DOHH2 (cell line): ENCODE measurements around the gene MRPL34.

Experiments
- H3F3A ChIP-seq: fragments of 200-600 bp; sonication (generic), shearing (Covaris generic); 2 replicates; pipeline ENCODE4 v1.6.0; 2016; ENCODE audit warnings: antibody characterized with exemption, mild to moderate bottlenecking; ENCODE audit not compliant: control insufficient read depth, insufficient read depth
- H3K27ac ChIP-seq: fragments of 200-600 bp; sonication (generic); 2 replicates; pipeline ENCODE4 v1.5.1; 2014; ENCODE audit warnings: low read depth, mild to moderate bottlenecking, low read length, moderate library complexity
- H3K27me3 ChIP-seq: fragments of 200-600 bp; sonication (generic); 2 replicates; pipeline ENCODE4 v1.6.1; 2014; ENCODE audit warnings: mild to moderate bottlenecking, low read length, mixed read lengths; ENCODE audit not compliant: control insufficient read depth
- H3K36me3 ChIP-seq: fragments of 200-600 bp; sonication (generic); 2 replicates; pipeline ENCODE4 v1.6.1; 2014; ENCODE audit warnings: mild to moderate bottlenecking, low read length, moderate library complexity, mixed read lengths; ENCODE audit not compliant: control insufficient read depth
- H3K4me1 ChIP-seq: fragments of 200-600 bp; sonication (generic); 2 replicates; pipeline ENCODE4 v1.6.1; 2014; ENCODE audit warnings: mild to moderate bottlenecking, low read length, mixed read lengths; ENCODE audit not compliant: control insufficient read depth
- H3K4me2 ChIP-seq: fragments of 200-600 bp; sonication (generic); 2 replicates; pipeline ENCODE4 v1.6.0; 2014; ENCODE audit warnings: mild to moderate bottlenecking, low read length, moderate library complexity
- H3K4me3 ChIP-seq: fragments of 200-600 bp; sonication (generic); 2 replicates; pipeline ENCODE4 v1.5.1; 2014; ENCODE audit warnings: mild to moderate bottlenecking, low read length, mixed read lengths
- H3K79me2 ChIP-seq: fragments of 200-600 bp; sonication (generic); 2 replicates; pipeline ENCODE4 v1.6.1; 2014; ENCODE audit warnings: mild to moderate bottlenecking, low read length, mixed read lengths; ENCODE audit not compliant: control insufficient read depth
- H3K9me2 ChIP-seq: fragments of 200-600 bp; sonication (generic); replicated peaks from 2 replicates; pipeline ENCODE4 v1.6.1; 2014; ENCODE audit warnings: mild to moderate bottlenecking, low read length, mixed read lengths; ENCODE audit not compliant: control insufficient read depth
- H3K9me3 ChIP-seq: fragments of 200-600 bp; sonication (generic); 2 replicates; pipeline ENCODE4 v1.6.1; 2014; ENCODE audit warnings: antibody characterized with exemption, low read length, mixed read lengths; ENCODE audit not compliant: control insufficient read depth, insufficient read depth
- H4K20me1 ChIP-seq: fragments of 200-600 bp; sonication (generic); 2 replicates; pipeline ENCODE4 v1.6.0; 2014; ENCODE audit warnings: low read depth, mild to moderate bottlenecking, antibody characterized with exemption, low read length, moderate library complexity; ENCODE audit not compliant: control insufficient read depth, insufficient read depth
- EZH2phosphoT487 ChIP-seq: fragments of 200-600 bp; sonication (generic); IDR thresholded peaks from 2 replicates; pipeline ENCODE4 v1.6.1; 2017; ENCODE audit warnings: borderline replicate concordance, mild to moderate bottlenecking, antibody characterized with exemption, low read length, moderate library complexity, mixed read lengths
- TF ChIP-seq, protein P1 (sequence below): fragments of 200-600 bp; sonication (generic); IDR thresholded peaks from one replicate; pipeline ENCODE4 v1.5.1; 2014; ENCODE audit warnings: antibody characterized with exemption, mild to moderate bottlenecking, low read depth, low read length; ENCODE audit not compliant: poor library complexity, severe bottlenecking

Gene MRPL34

DNA sequence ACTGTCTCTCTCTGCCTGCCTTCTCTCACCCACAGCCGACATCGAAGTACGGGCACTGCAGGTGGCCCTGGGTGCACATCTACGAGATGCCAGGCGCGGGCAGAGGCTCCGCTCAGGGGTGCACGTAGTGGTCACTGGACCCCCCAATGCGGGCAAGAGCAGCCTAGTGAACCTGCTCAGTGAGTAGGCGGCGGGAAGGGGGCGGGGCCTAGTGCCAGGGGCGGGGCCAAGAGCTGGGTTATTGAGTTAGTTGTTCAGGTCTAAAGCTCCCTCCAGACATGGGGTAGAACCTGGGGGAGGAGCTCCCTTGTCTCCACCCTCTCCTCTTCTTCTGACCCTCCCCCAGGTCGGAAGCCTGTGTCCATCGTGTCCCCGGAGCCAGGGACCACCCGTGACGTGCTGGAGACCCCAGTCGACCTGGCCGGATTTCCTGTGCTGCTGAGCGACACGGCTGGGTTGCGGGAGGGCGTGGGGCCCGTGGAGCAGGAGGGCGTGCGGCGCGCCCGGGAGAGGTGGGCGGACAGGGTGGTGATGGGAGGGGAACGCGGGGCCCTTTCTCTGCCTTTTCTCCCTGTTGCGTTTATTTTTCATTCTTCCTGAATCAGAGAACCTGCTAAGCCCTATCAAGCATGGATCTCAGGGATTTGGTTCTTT lies 33.5 kb downstream of the MRPL34 start:
- H3K4me1 ChIP-seq, result peaks cover 38% of the 10 kb centered on the region
- peak overlapping the region; percentile 96; the same call in 1 of the 2 replicates for H3K4me3 ChIP-seq
- peaks cover 42% of the 10 kb centered on the region for H3K36me3 ChIP-seq
- H3K79me2 ChIP-seq, result peaks cover 25% of the 10 kb centered on the region
- no peaks in the 10 kb centered on the region for H3K9me3 ChIP-seq
- H4K20me1 ChIP-seq, result no peaks in the 10 kb centered on the region; the same call in 1 of the 2 replicates
- H3K4me2 ChIP-seq, result peak overlapping the region; percentile 96
- no peaks in the 10 kb centered on the region for H3K27me3 ChIP-seq
- H3K27ac ChIP-seq, result no peak overlapping the region
- H3K9me2 ChIP-seq, result no peaks in the 10 kb centered on the region
- no peak for TF ChIP-seq EZH2phosphoT487
- TF ChIP-seq, protein P1, sequence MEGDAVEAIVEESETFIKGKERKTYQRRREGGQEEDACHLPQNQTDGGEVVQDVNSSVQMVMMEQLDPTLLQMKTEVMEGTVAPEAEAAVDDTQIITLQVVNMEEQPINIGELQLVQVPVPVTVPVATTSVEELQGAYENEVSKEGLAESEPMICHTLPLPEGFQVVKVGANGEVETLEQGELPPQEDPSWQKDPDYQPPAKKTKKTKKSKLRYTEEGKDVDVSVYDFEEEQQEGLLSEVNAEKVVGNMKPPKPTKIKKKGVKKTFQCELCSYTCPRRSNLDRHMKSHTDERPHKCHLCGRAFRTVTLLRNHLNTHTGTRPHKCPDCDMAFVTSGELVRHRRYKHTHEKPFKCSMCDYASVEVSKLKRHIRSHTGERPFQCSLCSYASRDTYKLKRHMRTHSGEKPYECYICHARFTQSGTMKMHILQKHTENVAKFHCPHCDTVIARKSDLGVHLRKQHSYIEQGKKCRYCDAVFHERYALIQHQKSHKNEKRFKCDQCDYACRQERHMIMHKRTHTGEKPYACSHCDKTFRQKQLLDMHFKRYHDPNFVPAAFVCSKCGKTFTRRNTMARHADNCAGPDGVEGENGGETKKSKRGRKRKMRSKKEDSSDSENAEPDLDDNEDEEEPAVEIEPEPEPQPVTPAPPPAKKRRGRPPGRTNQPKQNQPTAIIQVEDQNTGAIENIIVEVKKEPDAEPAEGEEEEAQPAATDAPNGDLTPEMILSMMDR, result no peak
- peaks cover 12% of the 10 kb centered on the region for H3F3A ChIP-seq

DNA sequence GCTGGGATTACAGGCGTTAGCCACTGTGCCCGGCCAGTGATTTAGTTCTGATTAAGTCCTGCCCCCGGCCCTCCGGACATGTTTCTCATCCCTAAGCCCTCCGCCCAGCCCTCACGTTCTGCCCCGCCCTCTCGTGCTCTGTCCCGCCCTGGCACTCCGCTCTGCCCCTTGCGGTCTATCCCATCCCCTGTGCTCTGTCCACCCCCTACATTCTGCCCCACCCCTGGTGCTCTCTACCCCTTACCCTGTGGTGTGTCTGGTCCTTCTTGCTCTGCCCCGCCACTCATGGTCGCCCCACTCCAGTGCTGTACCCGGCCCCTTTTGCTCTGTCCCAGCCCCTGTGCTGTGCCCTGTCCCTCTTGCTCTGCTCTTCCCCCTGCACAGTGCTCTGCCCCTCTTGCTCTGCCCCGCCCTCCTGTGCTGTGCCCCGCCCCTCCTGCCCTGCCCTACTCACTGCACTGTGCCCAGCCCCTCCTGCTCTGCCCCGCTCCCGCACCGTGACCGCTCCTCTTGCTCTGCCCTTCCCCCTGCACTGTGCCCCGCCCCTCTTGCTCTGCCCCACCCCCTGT lies 34.7 kb downstream of the MRPL34 start:
- H3K4me1 ChIP-seq, result peaks cover 39% of the 10 kb centered on the region
- no peak overlapping the region for H3K27ac ChIP-seq
- H3K4me2 ChIP-seq, result no peak overlapping the region
- H4K20me1 ChIP-seq, result no peaks in the 10 kb centered on the region; the same call in 1 of the 2 replicates
- peaks cover 25% of the 10 kb centered on the region for H3K79me2 ChIP-seq
- TF ChIP-seq EZH2phosphoT487, result no peak
- TF ChIP-seq, protein P1, result no peak
- no peaks in the 10 kb centered on the region for H3K9me3 ChIP-seq
- no peaks in the 10 kb centered on the region for H3K27me3 ChIP-seq
- peaks cover 44% of the 10 kb centered on the region for H3K36me3 ChIP-seq
- no peak overlapping the region for H3K4me3 ChIP-seq
- no peaks in the 10 kb centered on the region for H3K9me2 ChIP-seq
- H3F3A ChIP-seq, result peaks cover 10% of the 10 kb centered on the region

DNA sequence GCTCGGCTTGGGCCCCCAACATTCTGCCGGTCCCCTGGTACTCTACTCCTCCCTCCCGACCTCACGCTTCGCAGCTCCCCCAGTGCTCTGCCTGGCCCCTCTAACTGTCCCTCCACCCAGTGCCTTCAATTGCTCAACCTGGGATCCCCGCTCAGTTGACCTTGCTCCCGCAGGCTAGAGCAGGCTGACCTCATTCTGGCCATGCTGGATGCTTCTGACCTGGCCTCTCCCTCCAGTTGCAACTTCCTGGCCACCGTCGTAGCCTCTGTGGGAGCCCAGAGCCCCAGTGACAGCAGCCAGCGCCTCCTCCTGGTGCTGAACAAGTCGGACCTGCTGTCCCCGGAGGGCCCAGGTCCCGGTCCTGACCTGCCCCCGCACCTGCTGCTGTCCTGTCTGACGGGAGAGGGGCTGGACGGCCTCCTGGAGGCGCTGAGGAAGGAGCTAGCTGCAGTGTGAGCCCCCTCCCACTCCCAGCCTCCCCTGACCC lies 35.2 kb downstream of the MRPL34 start:
- Histone ChIP-seq H3K4me1 (peaks cover 34% of the 10 kb centered on the region), H3K4me3 (no peak overlapping the region), H4K20me1 (no peaks in the 10 kb centered on the region; the same call in 1 of the 2 replicates), H3K36me3 (peaks cover 44% of the 10 kb centered on the region), H3K4me2 (no peak overlapping the region), H3F3A (peaks cover 6% of the 10 kb centered on the region), H3K27me3 (no peaks in the 10 kb centered on the region), H3K9me3 (no peaks in the 10 kb centered on the region), H3K27ac (no peak overlapping the region), H3K79me2 (peaks cover 25% of the 10 kb centered on the region), H3K9me2 (no peaks in the 10 kb centered on the region)
- TF ChIP-seq, protein P1, result peak; percentile 13
- no peak for TF ChIP-seq EZH2phosphoT487
